ENCODE data around the gene CDK6. TPM values are rescaled to one million over a fixed set of nuclear protein-coding genes. Genes with fewer than 3 reads are reported as not detected.

The CDK6 gene
- total and polyA plus RNA-seq, 2 experiments from 2014 or later: 7.4 to 23.7 TPM

GRCh38 chr7:92707435-92707834, 128.9 kb downstream of the CDK6 start (continued):
- no peak for TF ChIP-seq ZNF462 (CRISPR knock-in tag; IDR thresholded peaks at IDR 0.05)
- TF ChIP-seq, protein P1, sequence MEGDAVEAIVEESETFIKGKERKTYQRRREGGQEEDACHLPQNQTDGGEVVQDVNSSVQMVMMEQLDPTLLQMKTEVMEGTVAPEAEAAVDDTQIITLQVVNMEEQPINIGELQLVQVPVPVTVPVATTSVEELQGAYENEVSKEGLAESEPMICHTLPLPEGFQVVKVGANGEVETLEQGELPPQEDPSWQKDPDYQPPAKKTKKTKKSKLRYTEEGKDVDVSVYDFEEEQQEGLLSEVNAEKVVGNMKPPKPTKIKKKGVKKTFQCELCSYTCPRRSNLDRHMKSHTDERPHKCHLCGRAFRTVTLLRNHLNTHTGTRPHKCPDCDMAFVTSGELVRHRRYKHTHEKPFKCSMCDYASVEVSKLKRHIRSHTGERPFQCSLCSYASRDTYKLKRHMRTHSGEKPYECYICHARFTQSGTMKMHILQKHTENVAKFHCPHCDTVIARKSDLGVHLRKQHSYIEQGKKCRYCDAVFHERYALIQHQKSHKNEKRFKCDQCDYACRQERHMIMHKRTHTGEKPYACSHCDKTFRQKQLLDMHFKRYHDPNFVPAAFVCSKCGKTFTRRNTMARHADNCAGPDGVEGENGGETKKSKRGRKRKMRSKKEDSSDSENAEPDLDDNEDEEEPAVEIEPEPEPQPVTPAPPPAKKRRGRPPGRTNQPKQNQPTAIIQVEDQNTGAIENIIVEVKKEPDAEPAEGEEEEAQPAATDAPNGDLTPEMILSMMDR (conservative IDR thresholded peaks at IDR 0.05; ENCODE audit: low read depth in 2 of 2): no peak

DNA sequence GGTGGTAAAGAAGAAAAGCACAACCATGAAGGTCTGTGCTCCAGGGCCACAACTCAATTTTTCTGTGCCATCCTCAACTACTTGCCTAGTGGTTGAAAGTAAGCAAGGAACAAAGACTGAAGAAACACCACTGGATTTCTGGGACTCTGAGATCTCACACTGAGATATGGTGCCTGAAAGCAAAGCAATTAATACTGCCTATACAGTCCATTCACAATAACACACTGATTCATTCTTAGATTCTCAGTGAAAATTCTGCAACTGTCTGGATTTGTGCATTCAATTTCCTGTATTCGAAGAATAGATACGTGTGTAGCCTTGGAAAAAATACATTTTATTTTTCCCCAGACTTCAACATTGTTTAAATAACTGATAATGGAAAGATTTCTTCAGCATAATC, 129.8 kb downstream of the CDK6 start:
- TF ChIP-seq CREB1 (CRISPR knock-in tag; IDR thresholded peaks at IDR 0.05; ENCODE audit: low read depth) (no peak), EZH2phosphoT487 (IDR thresholded peaks at IDR 0.05; ENCODE audit: unreplicated experiment) (no peak), JUNB (IDR thresholded peaks at IDR 0.05; ENCODE audit: unreplicated experiment) (no peak)
- TF ChIP-seq, protein P1 (conservative IDR thresholded peaks at IDR 0.05; ENCODE audit: low read depth in 2 of 2): no peak
- Histone ChIP-seq H3K4me3 (no peak overlapping the region), H3K36me3 (ENCODE audit: insufficient read depth) (no peaks in the 10 kb centered on the region), H3K4me2 (no peak overlapping the region), H3F3A (replicated peaks; ENCODE audit: low read depth) (no peaks in the 10 kb centered on the region), H3K27ac (ENCODE audit: low read depth) (no peak overlapping the region), H3K79me2 (replicated peaks; ENCODE audit: insufficient read depth) (no peaks in the 10 kb centered on the region), H3K9me2 (ENCODE audit: insufficient read depth) (no peaks in the 10 kb centered on the region; the same call in 1 of the 2 replicates), H4K20me1 (replicated peaks; ENCODE audit: insufficient read depth) (no peaks in the 10 kb centered on the region), H3K27me3 (ENCODE audit: insufficient read depth) (no peaks in the 10 kb centered on the region), H2AFZ (no peak overlapping the region), H3K4me1 (ENCODE audit: insufficient read depth) (no peaks in the 10 kb centered on the region)
- Mint-ChIP-seq H3K36me3 (ENCODE audit: low read depth) (peaks cover 7% of the 10 kb centered on the region; the same call in 1 of the 3 replicates), H3K4me3 (no peak overlapping the region), H3K27me3 (ENCODE audit: insufficient read depth, low read depth, poor library complexity) (no peaks in the 10 kb centered on the region), H3K4me1 (no peaks in the 10 kb centered on the region; the same call in 2 of the 3 replicates), H3K9me3 (peaks cover 3% of the 10 kb centered on the region; the same call in 1 of the 3 replicates), H3K27ac (no peak overlapping the region)
- no peak for ATAC-seq
- DNase-seq (ENCODE audit: low spot score): no peak
